Inflammatory macrophage treated with lipopolysaccharide for 4 hours (primary cell): Measurements from ENCODE around the gene SPRYD7.
"Not testable (repeated sequence)": the region's sequence is repeated elsewhere in the genome, so short reads cannot be mapped to it uniquely, and the experiment has no call there.

Experiments used
- DNase-seq: peaks from one replicate; pipeline ENCODE4 v3.0.0-alpha.2; 2020

Gene SPRYD7

GRCh38 chr13:49936075-49936967 is at the start of gene SPRYD7:
Gene SPRYD7, minus strand, starts transcription at chr13:49936340. Its CDS starts 105 bp downstream, at chr13:49936235.
- DNase-seq, result peak; percentile 99

- DNase-seq, result no peak
Observed at GRCh38 chr13:49985129-49985528, 49.0 kb upstream of the SPRYD7 start.

GRCh38 chr13:49980266-49980665 is 44.1 kb upstream of the SPRYD7 start:
- DNase-seq, result no peak

GRCh38 chr13:49977992-49978391 is 41.9 kb upstream of the SPRYD7 start:
- no peak for DNase-seq

- DNase-seq, result peak; percentile 63
Observed at GRCh38 chr13:49976314-49977258, 40.4 kb upstream of the SPRYD7 start.

- no peak for DNase-seq
Observed at GRCh38 chr13:49975826-49976225, 39.7 kb upstream of the SPRYD7 start.

GRCh38 chr13:49972709-49973108 is 36.6 kb upstream of the SPRYD7 start:
- DNase-seq, result no peak

GRCh38 chr13:49967456-49967855 is 31.3 kb upstream of the SPRYD7 start:
- DNase-seq, result no peak

- no peak for DNase-seq
Observed at GRCh38 chr13:49958321-49958720, 22.2 kb upstream of the SPRYD7 start.

- DNase-seq, result peak; percentile 9
Observed at GRCh38 chr13:49956131-49956530, 20.0 kb upstream of the SPRYD7 start.

- DNase-seq, result no peak
Observed at GRCh38 chr13:49954674-49955455, 18.7 kb upstream of the SPRYD7 start.

GRCh38 chr13:49953560-49953959 is 17.4 kb upstream of the SPRYD7 start:
- DNase-seq, result no peak

- DNase-seq, result no peak
Observed at GRCh38 chr13:49951754-49952535, 15.8 kb upstream of the SPRYD7 start.

- not testable (repeated sequence) for DNase-seq
Observed at GRCh38 chr13:49948777-49949270, 12.7 kb upstream of the SPRYD7 start.

GRCh38 chr13:49939321-49939720 is 3.2 kb upstream of the SPRYD7 start:
- DNase-seq, result no peak

GRCh38 chr13:49938921-49939320 is 2.8 kb upstream of the SPRYD7 start:
- DNase-seq, result no peak

- DNase-seq, result peak; percentile 59
Observed at GRCh38 chr13:49938314-49938713, 2.2 kb upstream of the SPRYD7 start.

GRCh38 chr13:49936968-49937273 is 781 bp upstream of the SPRYD7 start:
- no peak for DNase-seq

- peak; percentile 71 for DNase-seq
Observed at GRCh38 chr13:49935171-49936074, 717 bp downstream of the SPRYD7 start.

- no peak for DNase-seq
Observed at GRCh38 chr13:49933511-49933910, 2.6 kb downstream of the SPRYD7 start.

- no peak for DNase-seq
Observed at GRCh38 chr13:49932868-49933267, 3.3 kb downstream of the SPRYD7 start.
